CD14-positive monocyte (primary cell): Measurements from ENCODE around the gene SNX18. TPM values are rescaled to one million over a fixed set of nuclear protein-coding genes. Genes with fewer than 3 reads are reported as not detected.

Experiments used
- DNase-seq, 3 donors: peaks; one replicate each; pipeline ENCODE4 v3.0.0-alpha.2; 2011 to 2022
- H2AFZ ChIP-seq: 2 replicates; pipeline ENCODE4 v1.6.0; 2012; ENCODE audit warnings: mild to moderate bottlenecking, low read depth, low read length, inconsistent platforms; ENCODE audit not compliant: insufficient read depth, poor library complexity, severe bottlenecking
- H3K27ac ChIP-seq, 2 donors: 1 replicate in 1 of 2; 2 replicates in 1 of 2; pipeline ENCODE4 v1.5.1; 2012 to 2013; ENCODE audit warnings: low read length in 2 of 2, control low read depth in 1 of 2, inconsistent platforms in 1 of 2, low read depth in 1 of 2, mild to moderate bottlenecking in 1 of 2
- H3K27me3 ChIP-seq, 2 donors: one replicate each; pipeline versions ENCODE4 v1.6.0 to v1.6.1; 2011 to 2013; ENCODE audit warnings: low read length in 2 of 2; ENCODE audit not compliant: control insufficient read depth in 2 of 2, insufficient read depth in 2 of 2
- H3K36me3 ChIP-seq, 2 donors: replicated peaks in 1 of 2; 1 replicate in 1 of 2; 2 replicates in 1 of 2; pipeline versions ENCODE4 v1.5.1 to v1.6.1; 2012 to 2013; ENCODE audit warnings: low read length in 2 of 2, control low read depth in 1 of 2, inconsistent platforms in 1 of 2, mild to moderate bottlenecking in 1 of 2; ENCODE audit not compliant: insufficient read depth in 2 of 2, control insufficient read depth in 1 of 2
- H3K4me1 ChIP-seq, 2 donors: 1 replicate in 1 of 2; 2 replicates in 1 of 2; pipeline versions ENCODE4 v1.5.1 to v1.6.1; 2012 to 2013; ENCODE audit warnings: low read length in 2 of 2, control low read depth in 1 of 2, inconsistent platforms in 1 of 2, mild to moderate bottlenecking in 1 of 2, moderate library complexity in 1 of 2; ENCODE audit not compliant: insufficient read depth in 2 of 2, control insufficient read depth in 1 of 2
- H3K4me2 ChIP-seq: replicated peaks from 2 replicates; pipeline ENCODE3; 2012; ENCODE audit warnings: low read length, moderate library complexity, mild to moderate bottlenecking; ENCODE audit not compliant: poor library complexity, severe bottlenecking; ENCODE audit errors: extremely low read depth
- H3K4me3 ChIP-seq, 3 experiments: fragments of 200-600 bp in 1 of 3; sonication (generic) in 1 of 3; replicated peaks in 1 of 3; 1 replicate in 2 of 3; 2 replicates in 1 of 3; pipeline ENCODE4 v1.5.1; 2011 to 2013; ENCODE audit warnings: low read length in 3 of 3, mild to moderate bottlenecking in 3 of 3, control low read depth in 2 of 3, low read depth in 2 of 3, inconsistent platforms in 1 of 3, moderate library complexity in 1 of 3
- H3K79me2 ChIP-seq: 2 replicates; pipeline ENCODE4 v1.6.0; 2012; ENCODE audit warnings: mild to moderate bottlenecking, control low read depth, inconsistent platforms, low read length, moderate library complexity; ENCODE audit not compliant: insufficient read depth
- H3K9ac ChIP-seq: 2 replicates; pipeline ENCODE4 v1.6.0; 2017; ENCODE audit warnings: low read length, mild to moderate bottlenecking; ENCODE audit not compliant: insufficient read depth, poor library complexity, severe bottlenecking
- H3K9me3 ChIP-seq, 2 donors: replicated peaks in 1 of 2; 1 replicate in 1 of 2; 2 replicates in 1 of 2; pipeline versions ENCODE4 v1.5.1 to v1.6.1; 2012 to 2013; ENCODE audit warnings: low read length in 2 of 2, control low read depth in 1 of 2; ENCODE audit not compliant: control insufficient read depth in 1 of 2, insufficient read depth in 1 of 2
- H4K20me1 ChIP-seq: 2 replicates; pipeline ENCODE4 v1.6.0; 2012; ENCODE audit warnings: mild to moderate bottlenecking, low read length, control low read depth, moderate library complexity; ENCODE audit not compliant: insufficient read depth
- H3K27ac Mint-ChIP-seq, 7 donors: one replicate each; pipeline ENCODE4 v1.8.0; 2020; ENCODE audit warnings: mild to moderate bottlenecking in 7 of 7, mixed read lengths in 7 of 7, moderate library complexity in 6 of 7, inconsistent platforms in 2 of 7
- H3K27me3 Mint-ChIP-seq, 3 donors: one replicate each; pipeline ENCODE4 v1.8.0; 2021 to 2022; ENCODE audit warnings: low read depth in 3 of 3, mild to moderate bottlenecking in 3 of 3, mixed read lengths in 3 of 3, moderate library complexity in 3 of 3, inconsistent platforms in 1 of 3
- H3K36me3 Mint-ChIP-seq, 2 donors: one replicate each; pipeline ENCODE4 v1.8.0; 2020; ENCODE audit warnings: mixed read lengths in 2 of 2, inconsistent platforms in 1 of 2, mild to moderate bottlenecking in 1 of 2
- H3K4me1 Mint-ChIP-seq: one replicate; pipeline ENCODE4 v1.8.0; 2020; ENCODE audit warnings: mild to moderate bottlenecking, mixed read lengths
- H3K4me3 Mint-ChIP-seq, 2 donors: one replicate each; pipeline ENCODE4 v1.8.0; 2020; ENCODE audit warnings: mild to moderate bottlenecking in 2 of 2, mixed read lengths in 2 of 2, moderate library complexity in 1 of 2
- H3K9me3 Mint-ChIP-seq, 7 donors: one replicate each; pipeline ENCODE4 v1.8.0; 2020 to 2022; ENCODE audit warnings: mixed read lengths in 7 of 7, mild to moderate bottlenecking in 6 of 7, moderate library complexity in 6 of 7, inconsistent platforms in 2 of 7
- CTCF ChIP-seq: fragments of 200-600 bp; IDR thresholded peaks from one replicate; pipeline ENCODE4 v1.8.0; 2022; ENCODE audit warnings: antibody characterized with exemption, mild to moderate bottlenecking
- WGBS: methylation state at CpG from one replicate; pipeline ENCODE4 v1.1.5; 2013; ENCODE audit warnings: missing lambda C conversion rate; ENCODE audit not compliant: insufficient coverage; 5-methylcytosine and 5-hydroxymethylcytosine counted together
- intact Hi-C, 2 donors: fragments of 100-400 bp; cut with micrococcal nuclease; formaldehyde crosslinking; loops; one replicate each; pipeline versions ENCODE4 v1.15.0 to v1.15.1; 2023
- polyA plus RNA-seq, 3 donors: library from polyadenylated mRNA; depleted of rRNA in 1 of 3; unstranded in 2 of 3; stranded (reverse) in 1 of 3; fragments of 300-500 nt in 2 of 3; fragments of >200 nt in 1 of 3; fragmentation: Illumina TruSeq in 2 of 3; gene quantifications; 1 replicate in 2 of 3; 2 replicates in 1 of 3; pipeline ENCODE4 v1.2.3, GENCODE V29; 2012 to 2021

Gene SNX18
- polyA plus RNA-seq, 3 donors: 6.8 to 33.3 (median 12.4) TPM

GRCh38 chr5:54515634-54516033 lies 1.9 kb upstream of the SNX18 start:
- TF ChIP-seq CTCF: no peak

GRCh38 chr5:54516051-54516655 lies 1.4 kb upstream of the SNX18 start:
- Mint-ChIP-seq H3K27ac (no peak overlapping the region), H3K9me3 (peaks cover 0 to 4% (median 0%) of the 10 kb centered on the region in 7 donors), H3K4me1 (peaks cover 15% of the 10 kb centered on the region), H3K27me3 (peaks cover 8 to 15% (median 11%) of the 10 kb centered on the region in 3 donors), H3K4me3 (no peak overlapping the region), H3K36me3 (peaks cover 11 to 16% of the 10 kb centered on the region in 2 donors)
- Histone ChIP-seq H3K4me1 (peaks cover 18 to 25% of the 10 kb centered on the region in 2 donors), H3K36me3 (peaks cover 0 to 3% of the 10 kb centered on the region in 2 donors), H4K20me1 (peaks cover 26% of the 10 kb centered on the region), H3K9me3 (no peaks in the 10 kb centered on the region), H3K27ac (no peak overlapping the region), H3K4me2 (no peak overlapping the region), H3K9ac (no peak overlapping the region), H2AFZ (no peak overlapping the region), H3K4me3 (no peak overlapping the region), H3K27me3 (peaks cover 0 to 8% of the 10 kb centered on the region in 2 donors), H3K79me2 (peaks cover 36% of the 10 kb centered on the region)
- TF ChIP-seq CTCF: no peak
- WGBS: no CpG with 5 or more reads among the region's 4 CpGs
- DNase-seq: no peak
- intact Hi-C loops: loop anchor here (2.0 to 5.0 kb wide), 4 partner anchors 329 to 631 kb away; no protein-coding TSS in a partner anchor

More at GRCh38 chr5:54515634-54516033, 1.9 kb upstream of the SNX18 start:
- peaks cover 15 to 20% of the 10 kb centered on the region in 2 donors for H3K4me1 ChIP-seq
- H2AFZ ChIP-seq: no peak overlapping the region
- H3K27me3 Mint-ChIP-seq: peaks cover 8 to 15% (median 11%) of the 10 kb centered on the region in 3 donors
- H3K9me3 Mint-ChIP-seq: peaks cover 0 to 4% (median 0%) of the 10 kb centered on the region in 7 donors
- peaks cover 15% of the 10 kb centered on the region for H3K4me1 Mint-ChIP-seq
- H3K27me3 ChIP-seq: peaks cover 0 to 8% of the 10 kb centered on the region in 2 donors
- no peak overlapping the region for H3K4me3 Mint-ChIP-seq
- no peaks in the 10 kb centered on the region for H3K9me3 ChIP-seq
- H3K4me2 ChIP-seq: no peak overlapping the region
- H4K20me1 ChIP-seq: peaks cover 21% of the 10 kb centered on the region
- H3K27ac Mint-ChIP-seq: no peak overlapping the region
- no peak overlapping the region for H3K27ac ChIP-seq
- H3K36me3 Mint-ChIP-seq: peaks cover 11 to 14% of the 10 kb centered on the region in 2 donors
- no peak overlapping the region for H3K4me3 ChIP-seq
- H3K79me2 ChIP-seq: peaks cover 31% of the 10 kb centered on the region
- intact Hi-C loops: loop anchor here (2.0 to 5.0 kb wide), 4 partner anchors 329 to 632 kb away; no protein-coding TSS in a partner anchor
- peaks cover 0 to 3% of the 10 kb centered on the region in 2 donors for H3K36me3 ChIP-seq
- DNase-seq: no peak
- WGBS: 100% methylated on average over 1 of the region's 3 CpGs
- no peak overlapping the region for H3K9ac ChIP-seq
